Measurements from ENCODE around the gene BCL2L14.

GRCh38 chr12:12087693-12088034, 16.9 kb downstream of the BCL2L14 start:
- TF ChIP-seq TAF1 (IDR thresholded peaks at IDR 0.05; ENCODE audit: borderline replicate concordance, low read depth, low read length) (no peak), POLR2A (IDR thresholded peaks at IDR 0.05; ENCODE audit: low read depth, low read length) (no peak)

All from GM12892 (cell line).